ENCODE results near the gene RSRC1.
A peak's percentile ranks its signal among the peaks of the same experiment; 100 is the strongest.
"Not testable (repeated sequence)": the region's sequence is repeated elsewhere in the genome, so short reads cannot be mapped to it uniquely, and the experiment has no call there.

RSRC1 gene, protein sequence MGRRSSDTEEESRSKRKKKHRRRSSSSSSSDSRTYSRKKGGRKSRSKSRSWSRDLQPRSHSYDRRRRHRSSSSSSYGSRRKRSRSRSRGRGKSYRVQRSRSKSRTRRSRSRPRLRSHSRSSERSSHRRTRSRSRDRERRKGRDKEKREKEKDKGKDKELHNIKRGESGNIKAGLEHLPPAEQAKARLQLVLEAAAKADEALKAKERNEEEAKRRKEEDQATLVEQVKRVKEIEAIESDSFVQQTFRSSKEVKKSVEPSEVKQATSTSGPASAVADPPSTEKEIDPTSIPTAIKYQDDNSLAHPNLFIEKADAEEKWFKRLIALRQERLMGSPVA

DNA sequence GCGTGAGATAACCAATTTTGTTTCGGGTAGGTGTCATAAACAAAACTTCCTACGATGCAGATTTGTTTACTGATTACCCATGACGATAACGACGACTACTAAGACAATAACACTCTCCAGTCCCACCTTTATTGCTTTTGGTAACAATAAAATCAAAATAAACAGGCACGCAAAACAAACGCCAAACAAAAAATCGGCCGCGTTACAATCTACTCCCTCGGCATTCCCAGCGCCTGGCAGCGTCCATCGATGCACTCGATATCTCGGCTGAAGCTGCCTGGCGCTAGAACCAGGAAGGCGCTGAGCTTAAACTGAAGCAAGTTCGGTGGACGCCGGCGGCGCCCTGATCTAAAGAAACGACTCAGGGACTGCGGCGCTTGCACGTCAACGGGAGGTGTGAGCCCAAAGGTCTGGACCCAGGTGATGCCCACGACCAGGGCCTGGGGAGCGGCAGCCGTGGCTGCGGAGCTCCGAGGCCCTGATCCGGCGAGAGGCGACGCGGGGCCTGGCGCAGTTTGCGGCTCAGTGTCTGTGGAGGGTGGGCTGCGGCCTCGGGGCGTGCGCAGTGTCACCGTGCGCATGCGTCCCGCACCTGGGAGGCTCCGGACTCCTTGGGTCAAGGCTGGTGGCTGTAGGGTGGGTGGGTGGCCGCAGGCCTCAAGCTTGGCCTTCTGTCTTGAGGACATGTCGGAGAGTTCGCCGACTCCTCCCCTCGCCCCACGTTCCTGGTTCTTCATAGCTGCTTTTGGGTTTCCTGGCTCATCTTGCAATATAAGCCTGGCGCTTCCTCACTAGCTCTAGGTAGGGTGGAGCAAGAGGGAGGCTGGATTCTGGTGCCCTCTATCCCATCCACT lies at the start of gene RSRC1:
Gene RSRC1, plus strand, starts transcription at position 286 of the 854 bp plus-strand sequence. CDS start 12,016 bp downstream, outside the sequence.
- peak; percentile 70 for DNase-seq

DNA sequence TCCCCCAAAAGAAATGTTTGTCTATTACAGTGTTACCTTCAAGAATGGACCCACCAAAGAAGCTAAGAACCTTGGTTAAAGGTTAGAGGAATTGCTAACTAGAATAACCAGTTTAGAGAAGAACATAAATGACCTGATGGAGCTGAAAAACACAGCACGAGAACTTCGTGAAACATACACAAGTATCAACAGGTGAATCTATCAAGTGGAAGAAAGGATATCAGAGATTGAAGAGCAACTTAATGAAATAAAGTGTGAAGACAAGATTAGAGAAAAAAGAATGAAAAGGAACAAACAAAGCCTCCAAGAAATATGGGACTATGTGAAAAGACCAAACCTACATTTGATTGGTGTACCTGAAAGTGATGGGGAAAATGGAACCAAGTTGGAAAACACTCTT lies 44.3 kb upstream of the RSRC1 start:
- not testable (repeated sequence) for DNase-seq

DNA sequence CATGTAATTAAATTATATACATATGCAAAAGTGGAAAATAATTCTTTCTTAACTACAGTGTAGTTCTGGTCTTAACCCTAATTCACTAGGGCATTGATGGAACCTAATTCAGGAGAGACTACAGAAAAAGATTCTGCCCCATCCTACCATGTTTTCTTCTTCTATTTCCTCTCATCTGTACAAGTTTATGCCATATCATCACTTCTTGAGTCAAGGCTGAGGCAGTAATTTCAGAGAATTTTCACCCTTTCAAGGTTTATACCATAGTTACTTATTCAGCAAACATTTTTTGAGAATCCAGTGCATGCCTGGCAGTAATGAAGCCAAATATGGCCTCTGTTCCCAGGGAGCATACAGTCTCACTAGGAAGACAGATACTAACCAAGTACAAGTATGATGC lies 37.1 kb upstream of the RSRC1 start:
- DNase-seq: no peak

DNA sequence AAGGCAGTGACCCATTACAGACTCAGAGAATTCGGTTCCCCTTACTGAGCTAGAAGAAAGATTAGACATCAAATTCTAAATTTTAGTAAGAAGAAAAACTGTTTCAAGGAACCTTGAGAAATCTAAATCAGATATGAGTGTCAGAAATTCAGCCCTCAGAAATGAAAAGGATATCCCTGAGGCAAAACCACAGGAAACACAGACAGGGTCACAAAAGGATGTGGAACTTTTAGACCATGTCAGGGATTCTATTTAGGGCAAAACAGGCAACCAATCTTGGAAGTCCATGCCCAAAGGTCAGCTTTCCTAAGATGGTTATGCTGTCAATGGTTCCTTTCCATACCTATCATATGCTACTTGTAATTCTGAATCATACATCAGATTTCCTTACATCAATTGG lies 35.3 kb upstream of the RSRC1 start:
- no peak for DNase-seq

DNA sequence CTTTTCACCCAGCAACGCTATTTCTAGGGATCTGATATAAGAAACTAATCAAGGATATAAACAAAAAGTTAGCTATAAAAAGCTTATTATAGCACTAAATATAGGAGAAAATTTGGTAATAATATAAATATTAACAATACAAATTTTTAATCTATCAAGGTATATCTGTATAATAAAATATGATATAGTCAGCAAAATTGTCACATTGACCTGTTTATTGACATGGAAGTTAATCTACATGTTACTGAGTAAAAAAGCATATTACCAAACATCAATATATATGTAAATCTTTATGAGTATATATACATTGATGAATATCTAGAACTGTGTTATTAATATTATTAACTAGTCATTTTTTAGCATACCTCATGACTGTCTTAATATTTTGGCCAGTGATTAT lies 30.3 kb upstream of the RSRC1 start:
- no peak for DNase-seq

DNA sequence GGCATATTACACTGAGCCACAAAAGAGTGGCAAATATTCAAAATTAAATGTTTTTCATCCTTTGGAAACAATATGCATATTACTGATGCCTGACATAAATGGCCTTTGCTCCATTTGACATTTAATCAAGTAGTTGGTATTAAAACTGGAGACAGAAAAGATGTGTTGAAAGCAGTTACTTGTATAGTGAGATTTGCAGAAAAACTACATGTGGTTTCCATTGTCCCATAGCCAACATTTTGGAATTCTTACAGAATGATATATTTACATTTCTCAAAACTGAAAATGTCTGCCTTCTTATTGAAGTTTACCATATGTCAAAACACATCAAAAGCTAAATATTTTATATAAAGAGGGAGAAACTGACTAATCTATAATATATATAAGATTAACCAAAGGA lies 25.2 kb upstream of the RSRC1 start:
- DNase-seq: no peak

DNA sequence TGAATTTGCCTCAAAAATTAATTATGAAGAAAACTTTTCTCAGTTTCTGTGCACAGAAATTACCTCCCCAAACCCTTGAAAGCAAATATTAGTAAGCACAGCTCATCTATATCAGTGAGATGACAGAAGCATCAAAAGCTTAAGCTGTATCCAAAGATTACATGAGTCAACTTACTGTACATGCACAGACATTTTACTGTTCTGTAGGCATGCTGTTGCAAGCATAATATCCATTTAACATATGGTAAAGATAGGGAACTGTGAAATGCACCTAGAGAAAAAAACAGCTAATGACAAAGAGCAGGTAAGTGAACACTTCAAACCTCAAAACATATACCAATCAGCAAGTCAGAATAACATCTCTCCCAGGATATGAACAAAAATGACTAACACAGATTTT lies 24.5 kb upstream of the RSRC1 start:
- no peak for DNase-seq

DNA sequence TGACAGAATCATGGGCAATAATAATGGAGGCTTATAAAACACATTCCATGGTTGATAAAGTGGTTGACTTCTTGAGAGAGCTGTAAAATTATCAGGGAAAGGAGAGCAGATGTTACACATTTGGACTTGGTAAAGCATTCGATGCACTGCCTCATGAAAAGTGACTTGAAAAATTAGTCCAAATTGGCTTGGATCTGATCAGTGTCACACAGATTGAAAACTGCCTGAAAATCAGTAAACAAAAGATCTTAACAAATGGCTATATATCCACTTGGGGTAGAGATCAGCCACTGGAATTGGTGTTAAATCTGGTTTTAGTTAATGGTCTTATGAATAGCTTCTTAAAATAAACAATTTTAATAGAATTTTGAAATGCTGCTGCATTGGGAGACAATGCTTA lies 24.0 kb upstream of the RSRC1 start:
- DNase-seq: no peak

DNA sequence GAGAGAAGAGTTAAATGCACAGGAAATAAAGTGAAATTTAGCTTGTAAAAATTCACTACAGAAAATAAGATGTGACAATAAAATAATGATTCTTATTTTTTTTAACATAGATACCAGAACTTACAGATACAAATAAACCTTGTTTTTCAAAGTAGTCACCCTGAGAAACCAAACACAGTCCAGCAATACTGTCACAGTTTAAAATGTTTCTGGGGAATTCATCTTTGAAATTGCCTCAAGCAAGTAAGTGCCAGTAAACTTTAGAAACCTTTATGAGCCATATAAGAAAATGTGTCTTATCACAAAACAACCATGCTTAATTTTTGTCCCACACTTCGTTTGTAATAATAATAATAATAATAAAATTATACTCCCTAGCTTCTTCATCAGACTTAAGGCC lies 23.5 kb upstream of the RSRC1 start:
- DNase-seq: no peak

DNA sequence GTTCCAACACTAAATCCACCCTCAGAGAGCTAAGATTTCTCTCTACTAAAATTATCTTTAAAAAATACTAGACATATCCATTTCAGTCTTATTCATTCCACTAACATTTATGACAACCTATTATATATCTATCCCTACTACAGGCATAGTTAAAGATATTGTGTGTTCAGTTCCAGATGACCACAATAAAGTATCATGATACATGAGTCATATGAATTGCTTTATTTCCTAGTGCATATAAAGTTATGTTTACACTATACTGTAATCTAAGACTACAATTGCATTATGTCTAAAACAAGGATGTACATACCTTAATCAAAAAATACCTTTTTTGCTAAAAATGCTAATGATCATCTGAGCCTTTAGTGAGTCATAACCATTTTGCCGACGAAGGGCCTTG lies 23.1 kb upstream of the RSRC1 start:
- DNase-seq: no peak

DNA sequence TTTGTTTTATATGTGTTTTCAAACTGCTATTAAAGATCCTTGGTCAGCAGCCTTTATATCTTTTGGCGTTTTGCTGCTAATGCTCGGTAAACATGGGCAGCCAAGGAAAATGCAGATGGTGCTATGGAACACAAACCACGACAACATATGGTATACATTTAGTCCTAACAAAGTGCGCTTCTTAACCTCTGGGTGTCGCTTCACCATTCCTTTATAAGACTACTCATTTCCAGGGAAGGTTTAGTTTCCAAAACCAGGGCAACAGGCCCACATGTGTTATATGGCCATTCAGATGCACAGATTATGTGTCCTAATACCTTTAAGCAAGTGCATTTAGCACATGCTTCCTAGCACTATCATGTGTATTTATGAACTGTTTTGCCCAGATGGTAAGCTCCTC lies 18.4 kb upstream of the RSRC1 start:
- DNase-seq: no peak

DNA sequence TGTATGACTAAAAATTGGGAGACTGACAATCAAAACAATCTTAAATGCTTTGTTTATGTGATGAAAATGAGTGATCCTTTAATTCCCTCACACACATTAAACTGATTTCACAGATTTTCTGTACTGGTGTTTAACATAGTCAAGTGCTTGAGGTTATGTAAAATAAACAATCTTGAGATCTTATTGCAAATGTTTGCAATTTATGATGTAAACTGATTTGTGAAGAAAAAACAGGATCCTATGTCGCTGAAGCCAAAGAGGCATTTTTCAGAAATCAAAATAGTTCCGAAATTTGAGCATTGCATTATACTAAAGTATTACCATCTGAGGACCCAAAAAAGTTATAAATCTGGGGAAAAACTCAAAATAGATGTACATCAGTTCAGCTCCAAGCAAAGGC lies 16.4 kb upstream of the RSRC1 start:
- DNase-seq: no peak

DNA sequence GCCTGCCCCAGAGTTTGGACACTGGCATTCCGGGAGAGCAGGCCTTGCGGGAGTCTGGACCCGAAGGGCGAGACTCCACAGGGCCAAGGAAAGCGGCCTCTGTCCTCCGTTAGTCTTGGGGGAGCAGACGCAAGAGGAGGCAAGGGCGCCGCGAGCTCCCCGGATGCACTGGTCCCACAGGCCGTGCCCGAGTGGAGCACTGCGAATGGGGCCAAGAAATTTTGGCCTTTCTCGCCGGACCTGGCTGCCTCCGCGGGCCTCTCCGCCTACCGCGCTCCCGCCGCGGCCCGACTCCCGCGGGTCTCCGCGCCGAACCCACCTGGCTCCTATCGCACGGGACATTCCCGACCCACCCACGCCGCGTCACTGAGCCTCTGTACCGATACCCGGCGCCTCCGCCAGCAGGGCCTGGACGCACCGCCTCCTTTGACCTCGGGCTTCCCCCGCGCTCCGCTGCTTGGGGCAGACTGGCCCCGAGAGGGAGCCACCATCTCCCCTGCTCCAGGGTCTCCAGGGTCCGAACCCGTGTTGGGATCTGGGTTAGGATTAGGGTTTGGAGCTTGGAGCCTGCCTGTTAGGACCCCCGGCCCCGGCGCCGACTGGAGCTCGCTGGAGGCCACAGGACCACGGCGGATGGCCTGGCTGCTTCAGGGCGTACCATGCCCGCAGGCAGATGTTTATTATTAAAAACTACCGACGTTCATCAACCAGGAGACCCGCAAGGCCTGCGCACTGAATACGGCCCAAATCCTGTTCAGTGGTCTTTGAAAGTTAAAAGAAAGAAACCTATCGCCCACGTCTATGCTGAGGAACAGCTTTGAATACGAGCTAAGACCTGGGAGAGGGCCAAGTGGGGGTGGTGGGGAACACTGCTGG lies 15.4 kb upstream of the RSRC1 start:
- no peak for DNase-seq

DNA sequence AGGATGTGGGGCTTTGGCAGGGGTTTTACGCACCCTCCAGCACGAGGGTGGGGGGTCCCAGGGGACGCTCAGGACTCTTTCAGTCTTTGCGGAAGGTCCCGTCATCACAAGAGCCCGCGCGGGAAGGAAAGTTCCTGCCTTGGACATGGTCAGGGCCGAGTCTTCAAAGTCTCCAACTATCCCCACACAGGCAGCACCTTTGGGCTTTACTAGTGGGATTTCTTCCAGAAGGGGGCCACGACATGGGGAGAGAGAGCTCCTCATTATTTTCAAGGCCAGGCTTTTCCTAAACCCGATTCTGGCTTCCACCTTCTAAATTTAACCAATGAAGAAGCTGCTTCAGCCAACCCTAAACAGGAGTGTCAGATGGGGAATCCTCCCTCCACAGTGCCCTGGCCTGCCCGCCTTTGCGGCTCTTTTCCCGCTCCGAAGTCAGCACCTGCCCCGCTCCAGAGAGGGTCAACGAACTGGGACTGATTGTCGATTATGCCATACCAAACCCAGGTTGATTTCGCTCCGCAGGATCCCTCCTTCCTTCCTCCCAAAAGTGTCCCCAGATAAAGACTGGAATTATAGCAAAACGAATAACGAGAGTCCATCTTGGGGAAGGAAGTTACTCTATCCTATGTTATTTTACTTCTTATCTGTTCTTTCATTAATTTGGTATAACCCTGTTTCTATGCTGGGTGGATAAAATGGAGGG lies 14.6 kb upstream of the RSRC1 start:
- no peak for DNase-seq

DNA sequence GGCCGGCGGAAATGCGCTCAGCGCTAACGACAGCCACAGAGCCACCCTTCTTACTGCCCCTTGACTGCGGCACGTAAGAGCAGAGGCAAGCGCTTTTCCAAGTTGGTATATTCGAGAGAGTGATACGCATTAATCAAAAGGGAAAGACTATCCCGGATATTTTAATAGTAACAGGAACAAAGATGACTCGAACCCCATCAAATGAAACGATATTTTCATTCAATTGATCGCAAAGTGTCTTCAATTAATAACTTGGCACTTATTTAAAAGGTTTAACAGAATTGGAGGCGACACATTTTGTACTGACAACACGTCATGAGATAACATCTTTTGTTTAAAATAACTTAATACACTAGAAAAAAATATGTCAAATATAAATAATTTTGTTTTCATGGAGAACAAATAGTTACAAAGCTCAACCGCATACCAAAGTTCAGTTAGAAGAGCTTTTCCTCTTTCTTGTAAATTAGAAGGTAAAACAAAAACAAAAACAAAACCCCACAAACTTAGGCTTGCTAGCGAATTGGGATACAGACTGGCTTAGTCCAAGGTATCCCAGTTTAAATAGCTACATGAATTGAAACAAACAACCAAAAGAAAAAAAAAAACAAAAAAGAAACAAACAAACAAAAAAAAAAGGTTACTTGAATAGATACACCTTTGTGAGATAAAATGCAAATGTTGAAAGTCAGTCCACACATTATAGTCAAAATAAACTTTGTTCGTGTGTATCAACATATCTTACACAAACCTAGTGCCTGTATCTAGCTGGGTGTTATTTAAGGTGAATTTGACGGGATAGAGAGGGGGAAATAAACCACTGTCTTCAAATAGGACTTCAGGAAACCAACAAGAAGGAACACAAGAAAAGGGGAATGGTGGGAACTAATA lies 13.8 kb upstream of the RSRC1 start:
- no peak for DNase-seq

DNA sequence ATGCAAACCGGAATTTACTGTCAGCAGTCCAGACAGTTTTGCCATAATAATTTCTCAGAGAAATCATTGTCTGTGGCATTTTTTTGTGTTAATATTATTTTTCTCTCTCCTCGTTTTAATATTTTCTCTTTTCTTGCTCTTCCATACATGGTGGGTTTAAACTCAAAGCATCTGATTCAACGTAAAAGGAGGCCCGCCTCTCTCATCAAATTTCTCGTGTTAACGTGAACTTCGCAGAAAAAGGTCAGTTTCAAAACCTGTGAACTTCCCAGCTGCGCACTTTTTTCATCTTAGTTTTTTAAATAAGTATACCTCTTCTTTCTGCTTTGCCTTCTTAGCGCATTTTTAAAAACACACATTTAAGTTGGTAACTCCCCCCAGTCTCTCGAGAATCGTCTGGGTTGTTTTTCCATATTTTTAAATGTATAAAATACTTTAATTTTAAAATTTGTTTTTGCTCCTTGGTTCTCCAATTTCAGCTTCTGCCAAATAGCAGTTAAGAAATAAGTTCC lies 12.8 kb upstream of the RSRC1 start:
- DNase-seq: no peak

DNA sequence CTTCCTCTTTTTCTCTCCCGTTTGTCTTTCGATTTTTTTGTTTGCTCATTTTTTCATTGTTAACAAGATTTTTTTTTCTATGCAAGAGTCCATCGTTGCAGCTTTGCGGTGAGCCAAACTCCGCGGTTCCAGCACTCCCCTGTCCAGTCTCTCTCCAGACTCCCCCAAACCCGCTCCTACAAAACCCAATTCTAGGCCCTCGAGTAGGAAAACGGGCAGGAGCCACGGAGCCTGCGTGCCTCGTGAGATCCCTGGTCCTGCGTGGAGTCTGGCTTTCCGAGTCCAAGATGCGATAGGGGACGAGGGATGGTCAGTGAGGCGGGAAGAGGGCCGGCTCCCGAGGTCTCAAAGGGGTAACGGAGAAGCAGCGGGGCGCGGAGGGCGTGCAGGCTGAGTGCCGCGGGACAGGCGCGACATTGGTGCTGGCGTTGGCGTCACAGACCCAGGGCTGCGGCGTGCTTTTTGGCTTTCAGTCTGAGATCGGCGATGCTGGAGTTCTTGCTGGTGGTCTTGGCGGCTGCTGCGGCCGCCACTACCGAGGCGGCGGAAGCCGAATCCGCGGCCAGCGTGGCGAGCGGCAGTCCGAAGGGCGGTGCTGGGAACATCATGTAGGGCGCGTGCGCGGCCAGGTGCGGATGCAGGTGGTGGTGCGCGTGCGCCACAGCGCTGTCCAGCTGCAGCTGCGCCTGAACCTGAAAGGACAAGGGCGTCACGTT lies 12.1 kb upstream of the RSRC1 start:
- no peak for DNase-seq

DNA sequence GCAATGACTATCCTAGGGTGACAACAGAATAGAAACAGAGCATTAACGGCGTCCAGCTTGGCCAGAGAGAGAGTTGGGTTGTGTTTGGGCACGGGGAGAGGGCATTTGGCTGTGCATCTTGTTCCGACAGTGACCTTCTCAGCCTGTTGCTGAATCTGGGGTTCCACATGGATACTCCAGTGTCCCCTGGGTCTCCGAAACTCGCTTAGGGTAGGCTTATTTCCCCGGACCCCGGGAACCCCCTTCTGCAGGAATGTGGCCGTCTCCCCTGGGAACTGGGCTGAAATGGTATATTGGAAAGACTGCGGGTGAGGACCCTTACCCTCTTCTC lies 11.6 kb upstream of the RSRC1 start:
- DNase-seq: no peak

DNA sequence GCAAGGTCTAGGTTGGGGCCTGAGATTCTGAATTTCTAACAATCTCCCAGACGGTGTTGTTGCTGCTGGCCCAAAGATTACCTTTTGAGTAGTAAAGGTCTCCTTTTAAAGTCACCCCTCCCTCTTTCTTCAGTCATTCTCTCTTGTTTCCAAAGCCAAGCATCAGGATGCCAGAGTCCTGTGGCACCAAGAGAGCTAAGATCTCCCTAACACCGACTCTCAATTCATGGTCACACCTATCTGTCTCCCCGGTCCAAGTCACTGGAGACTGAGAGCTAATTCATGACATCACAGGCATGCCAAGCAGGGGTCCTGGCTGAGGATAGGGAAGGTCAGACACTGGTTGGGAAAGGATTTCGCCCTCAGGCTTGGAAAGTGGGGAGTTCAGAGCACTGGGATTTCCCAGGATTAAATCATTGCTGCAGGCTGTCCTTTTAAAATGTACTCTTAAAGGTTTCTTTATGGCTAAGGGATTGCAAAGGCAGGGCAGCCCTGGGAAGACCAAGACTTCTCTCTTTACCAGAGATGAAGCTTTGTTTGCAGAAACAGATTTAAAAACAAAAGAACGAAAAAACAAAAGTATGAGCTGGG lies 11.0 kb upstream of the RSRC1 start:
- no peak for DNase-seq

DNA sequence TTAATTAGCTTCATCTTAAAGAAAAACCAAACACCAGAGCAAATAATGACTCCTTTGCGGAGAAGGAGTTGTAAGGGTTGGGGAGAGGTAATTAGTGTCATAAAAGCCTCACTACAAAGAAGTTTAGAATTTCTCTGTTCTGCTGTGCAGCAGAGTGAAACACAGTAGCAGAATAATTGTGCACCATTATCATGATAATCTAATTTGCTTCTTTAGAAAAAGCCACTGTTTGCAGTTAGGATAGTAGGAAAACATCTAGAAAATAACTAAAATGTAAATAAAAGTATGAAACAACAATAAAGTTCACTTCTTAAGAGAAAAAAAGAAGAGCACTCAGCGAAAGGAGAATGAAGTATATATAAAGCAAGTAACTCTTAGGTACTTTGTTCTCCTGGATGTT lies 9.2 kb upstream of the RSRC1 start:
- DNase-seq: no peak
